Posterior vena cava (tissue), 2 donors: ENCODE data around the gene CHIC2. TPM values are rescaled to one million over a fixed set of nuclear protein-coding genes. Genes with fewer than 3 reads are reported as not detected.

Experiments
- DNase-seq: peaks from one replicate; pipeline ENCODE4 v3.0.0-alpha.2; 2020; ENCODE audit warnings: low spot score
- intact Hi-C, 2 donors: fragments of 100-400 bp; cut with DNase I; formaldehyde crosslinking; loops; one replicate each; pipeline versions ENCODE4 v1.14.1 to v1.14.2; 2022 to 2023
- total RNA-seq, 2 donors: library from RNA; stranded (reverse); fragmentation: NEBNext Ultra II Directional; extraction: Animal tissue kit (Norgen Biotek cat#: 25700); gene quantifications; one replicate each; pipeline ENCODE4 v1.2.1, GENCODE V29; 2021
- donor health status: DM: yes; HTN: yes; CAD: no.
- donor health status: DM: yes; HTN: yes; CAD: no.

CHIC2 gene
- total RNA-seq, 2 donors from 2014 or later, result 21.9 to 26.8 TPM

DNA sequence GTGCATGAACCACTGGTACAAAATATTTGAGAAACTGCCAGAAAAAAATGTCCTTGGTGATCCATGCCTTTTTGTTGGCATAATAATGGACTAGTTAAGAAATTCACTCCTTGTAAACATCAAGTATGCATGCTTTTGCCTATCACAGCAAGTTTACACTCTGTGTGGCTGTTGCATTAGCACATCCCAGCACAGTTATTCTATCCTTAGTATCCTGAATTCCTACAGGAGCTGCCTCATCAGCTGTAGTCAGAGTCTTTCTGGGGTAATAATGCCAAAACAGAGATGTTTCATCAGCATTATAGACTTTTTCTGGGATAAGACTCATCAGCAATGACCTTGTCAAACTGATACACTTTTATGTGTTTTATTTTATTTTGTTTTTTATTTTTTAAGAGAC lies 82.8 kb downstream of the CHIC2 start:
- intact Hi-C loops, result no loop called here
- no peak for DNase-seq

DNA sequence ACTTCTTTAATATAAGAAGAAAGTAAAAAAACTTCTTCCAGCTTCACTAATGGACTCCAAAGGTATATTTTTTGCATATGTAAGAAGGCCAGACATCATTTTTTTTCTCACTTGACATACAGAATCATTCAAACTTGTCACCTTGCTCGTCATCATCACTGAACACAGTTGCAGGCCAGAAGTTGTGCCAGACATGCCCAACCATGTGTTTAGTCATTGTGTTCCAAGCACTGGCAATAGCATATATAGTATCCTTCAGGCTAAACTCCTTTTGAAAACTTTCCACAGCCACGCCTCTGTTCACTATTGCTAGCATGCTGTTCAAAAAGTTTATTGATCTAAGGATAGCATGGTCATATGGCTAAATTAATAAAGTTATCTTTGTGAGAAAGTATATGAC lies 83.3 kb downstream of the CHIC2 start:
- DNase-seq, result no peak
- intact Hi-C loops, result no loop called here

- intact Hi-C loops, result no loop called here
- no peak for DNase-seq
These were observed 89.8 kb downstream of the CHIC2 start for GRCh38 chr4:53974561-53974960.

DNA sequence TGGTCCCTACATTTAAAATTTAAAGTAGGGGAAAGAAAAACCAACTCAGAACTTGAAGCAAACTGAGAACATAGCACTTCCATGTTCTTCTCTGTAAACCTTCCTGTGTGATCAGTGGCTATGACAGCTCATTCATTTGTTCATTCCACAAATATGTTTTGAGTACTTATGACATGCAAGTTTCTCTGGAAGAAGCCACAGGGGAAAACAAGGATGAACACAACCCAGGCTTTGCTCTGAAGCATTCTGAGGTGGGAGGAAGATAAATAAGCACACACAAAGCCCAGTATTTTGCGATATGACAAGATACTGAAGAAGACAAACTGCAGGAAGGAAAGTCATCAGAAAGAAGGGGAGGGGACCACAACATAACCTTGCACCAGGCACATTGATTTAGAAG lies 96.4 kb downstream of the CHIC2 start:
- no peak for DNase-seq
- intact Hi-C loops, result loop anchor here in 1 of 2 donors (1.0 kb wide), 1 partner anchor 16 kb away; no protein-coding TSS in a partner anchor

DNA sequence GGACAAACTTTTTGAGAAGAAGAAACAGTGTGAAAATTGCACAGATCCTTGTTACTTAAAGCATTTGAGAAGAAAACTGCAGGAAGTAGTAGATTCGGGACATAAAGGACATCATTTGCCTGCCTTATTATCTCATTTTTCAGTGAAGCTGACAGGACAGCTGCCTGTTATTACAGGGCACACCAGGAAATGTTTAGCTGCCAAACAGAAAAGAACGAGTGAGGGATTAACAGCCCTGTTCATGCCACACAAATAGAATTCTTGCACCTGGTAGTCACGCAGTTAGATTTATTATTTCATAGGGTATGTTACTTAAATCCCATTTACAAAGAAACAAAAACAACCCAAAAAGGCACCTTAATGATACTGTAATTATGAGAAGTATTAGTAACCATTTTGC lies 100.6 kb downstream of the CHIC2 start:
- no peak for DNase-seq
- intact Hi-C loops, result no loop called here

DNA sequence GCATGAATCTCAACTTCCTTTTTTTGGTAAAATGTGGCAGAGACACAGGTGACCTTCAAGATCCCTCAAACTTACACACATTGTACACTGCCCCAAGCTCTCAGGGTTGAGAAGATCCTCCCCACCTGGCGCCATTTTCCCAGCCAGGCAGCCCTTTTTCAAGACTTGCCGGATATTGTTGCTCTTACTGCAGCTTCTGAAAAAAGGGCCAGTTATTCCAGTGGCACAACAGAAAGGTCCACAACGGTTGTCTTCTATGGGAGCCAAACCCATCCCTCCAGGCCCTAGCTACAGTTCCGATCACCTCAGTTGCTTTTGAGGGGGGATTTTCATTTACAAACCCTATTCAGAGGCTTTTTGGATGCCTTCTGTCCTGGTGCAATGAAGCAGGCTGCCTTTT lies 101.1 kb downstream of the CHIC2 start:
- DNase-seq, result no peak
- intact Hi-C loops, result no loop called here

- DNase-seq, result no peak
These were observed 101.7 kb downstream of the CHIC2 start for GRCh38 chr4:53962516-53963225.

DNA sequence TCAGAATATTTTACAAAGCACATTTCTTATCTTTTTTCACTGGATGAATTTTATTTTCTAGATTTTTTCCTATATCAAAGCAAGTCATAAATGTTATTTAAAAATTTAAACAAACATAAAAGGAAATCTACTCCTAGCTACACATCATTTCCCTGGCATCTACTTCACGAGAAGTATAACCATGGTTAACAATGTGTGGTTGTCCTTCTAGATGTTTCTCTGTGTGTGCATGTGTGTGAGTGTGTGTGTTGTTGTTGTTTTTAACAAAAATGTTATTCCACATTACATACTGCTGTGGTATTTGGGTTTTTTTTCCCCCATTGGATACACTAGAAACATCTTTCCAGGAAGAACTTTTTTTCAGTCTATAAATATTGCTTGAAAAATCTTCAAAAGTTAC lies 103.1 kb downstream of the CHIC2 start:
- no peak for DNase-seq
- intact Hi-C loops, result no loop called here

More at GRCh38 chr4:53962516-53963225, 101.7 kb downstream of the CHIC2 start:
- intact Hi-C loops, result no loop called here

- intact Hi-C loops, result no loop called here
- no peak for DNase-seq
These were observed 103.6 kb downstream of the CHIC2 start for GRCh38 chr4:53960843-53961242.

Other genes with a start within 250 kb of the CHIC2 start
- not detected for gene GSX2, start 35.6 kb upstream of the CHIC2 start, total RNA-seq
- gene PDGFRA, start 164.7 kb upstream of the CHIC2 start, total RNA-seq, result 100 to 1,000 TPM; 192 to 201 TPM